Smooth muscle cell (in vitro differentiated cells): ENCODE measurements around the gene OMD. TPM values are rescaled to one million over a fixed set of nuclear protein-coding genes. Genes with fewer than 3 reads are reported as not detected.

Source experiments
- DNase-seq: peaks from one replicate; lab custom pipeline; 2025; ENCODE audit not compliant: unreplicated experiment; lab: John Stamatoyannopoulos, UW
- H2AFZ ChIP-seq: fragments of 200-600 bp; sonication (generic); 2 replicates; pipeline ENCODE4 v1.6.0; 2016; ENCODE audit warnings: antibody characterized with exemption, low read depth, mild to moderate bottlenecking
- H3F3A ChIP-seq: fragments of 200-600 bp; sonication (generic); 2 replicates; pipeline ENCODE4 v1.6.0; 2017; ENCODE audit warnings: antibody characterized with exemption, low read depth
- H3K27ac ChIP-seq: fragments of 200-600 bp; sonication (generic); 2 replicates; pipeline ENCODE4 v1.5.1; 2016; ENCODE audit warnings: low read depth, mild to moderate bottlenecking
- H3K27me3 ChIP-seq: fragments of 200-600 bp; sonication (generic); 2 replicates; pipeline ENCODE4 v1.6.1; 2016; ENCODE audit warnings: low read depth, mild to moderate bottlenecking
- H3K36me3 ChIP-seq: fragments of 200-600 bp; sonication (generic); 2 replicates; pipeline ENCODE4 v1.5.1; 2016; ENCODE audit warnings: low read depth
- H3K4me1 ChIP-seq: fragments of 200-600 bp; sonication (generic); 2 replicates; pipeline ENCODE4 v1.5.1; 2016; ENCODE audit warnings: low read depth
- H3K4me2 ChIP-seq: fragments of 200-600 bp; sonication (generic); 2 replicates; pipeline ENCODE4 v1.6.0; 2016; ENCODE audit warnings: mild to moderate bottlenecking
- H3K4me3 ChIP-seq: fragments of 200-600 bp; sonication (generic); 2 replicates; pipeline ENCODE4 v1.5.1; 2016; ENCODE audit warnings: mild to moderate bottlenecking
- H3K79me2 ChIP-seq: fragments of 200-600 bp; sonication (generic); 2 replicates; pipeline ENCODE4 v1.6.0; 2016; ENCODE audit warnings: low read depth, mild to moderate bottlenecking
- H3K9ac ChIP-seq: fragments of 200-600 bp; sonication (generic); 2 replicates; pipeline ENCODE4 v1.6.0; 2016; ENCODE audit warnings: low read depth
- H3K9me3 ChIP-seq: fragments of 200-600 bp; sonication (generic); replicated peaks from 2 replicates; pipeline ENCODE4 v1.5.1; 2016; ENCODE audit warnings: low read depth
- H4K20me1 ChIP-seq: fragments of 200-600 bp; sonication (generic); 2 replicates; pipeline ENCODE4 v1.6.0; 2016; ENCODE audit warnings: low read depth
- WGBS: methylation state at CpG from one replicate; pipeline ENCODE4 v1.1.7; 2016; ENCODE audit warnings: low lambda C conversion rate; 5-methylcytosine and 5-hydroxymethylcytosine counted together
- polyA plus RNA-seq: library from polyadenylated mRNA; unstranded; fragments of >200 nt; fragmentation: Nextera tagmentation; extraction: Ambion mirVana; gene quantifications from 2 replicates; pipeline ENCODE4 v1.2.1, GENCODE V29; 2016
- total RNA-seq: library from RNA; depleted of rRNA; stranded (reverse); fragments of >200 nt; gene quantifications from 2 replicates; pipeline ENCODE4 v1.2.3, GENCODE V29; 2014
- TF ChIP-seq, protein P1 (sequence below): fragments of 200-600 bp; sonication (generic); IDR thresholded peaks from 2 replicates; pipeline ENCODE4 v1.5.1; 2017; ENCODE audit warnings: borderline replicate concordance, mild to moderate bottlenecking, antibody characterized with exemption; ENCODE audit not compliant: insufficient read depth, poor library complexity, severe bottlenecking

Gene OMD
- total and polyA plus RNA-seq, 2 experiments from 2014 or later, result not detected

DNA sequence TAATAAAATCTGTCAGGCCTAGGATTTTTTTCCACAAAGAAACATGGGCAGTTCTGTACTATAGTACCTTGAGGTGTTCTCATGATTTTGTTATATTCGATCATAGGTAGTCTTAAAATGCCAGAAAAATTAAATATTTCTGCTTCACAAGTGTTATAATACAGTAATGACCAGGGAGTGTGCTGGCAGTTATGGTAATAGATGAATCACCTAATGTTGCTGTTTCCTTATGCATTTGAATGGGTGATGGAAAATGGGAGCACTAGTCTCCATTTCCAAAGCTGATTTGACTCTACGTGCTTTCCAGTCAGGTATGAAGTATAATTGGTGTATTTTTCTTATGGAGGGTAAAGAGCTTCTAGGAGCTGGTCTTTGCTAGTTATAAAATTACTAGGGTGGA is 43.7 kb downstream of the OMD start:
- H3K4me1 ChIP-seq, result peaks cover 12% of the 10 kb centered on the region
- no peaks in the 10 kb centered on the region for H3F3A ChIP-seq
- no peak for DNase-seq
- no peak overlapping the region for H3K9ac ChIP-seq
- H3K4me3 ChIP-seq, result no peak overlapping the region
- H3K79me2 ChIP-seq, result no peaks in the 10 kb centered on the region
- no peaks in the 10 kb centered on the region for H3K9me3 ChIP-seq
- H3K4me2 ChIP-seq, result no peak overlapping the region
- no peak overlapping the region for H2AFZ ChIP-seq
- no peaks in the 10 kb centered on the region for H4K20me1 ChIP-seq
- WGBS, result 97% methylated on average over 2 of the region's 2 CpGs
- TF ChIP-seq, protein P1, sequence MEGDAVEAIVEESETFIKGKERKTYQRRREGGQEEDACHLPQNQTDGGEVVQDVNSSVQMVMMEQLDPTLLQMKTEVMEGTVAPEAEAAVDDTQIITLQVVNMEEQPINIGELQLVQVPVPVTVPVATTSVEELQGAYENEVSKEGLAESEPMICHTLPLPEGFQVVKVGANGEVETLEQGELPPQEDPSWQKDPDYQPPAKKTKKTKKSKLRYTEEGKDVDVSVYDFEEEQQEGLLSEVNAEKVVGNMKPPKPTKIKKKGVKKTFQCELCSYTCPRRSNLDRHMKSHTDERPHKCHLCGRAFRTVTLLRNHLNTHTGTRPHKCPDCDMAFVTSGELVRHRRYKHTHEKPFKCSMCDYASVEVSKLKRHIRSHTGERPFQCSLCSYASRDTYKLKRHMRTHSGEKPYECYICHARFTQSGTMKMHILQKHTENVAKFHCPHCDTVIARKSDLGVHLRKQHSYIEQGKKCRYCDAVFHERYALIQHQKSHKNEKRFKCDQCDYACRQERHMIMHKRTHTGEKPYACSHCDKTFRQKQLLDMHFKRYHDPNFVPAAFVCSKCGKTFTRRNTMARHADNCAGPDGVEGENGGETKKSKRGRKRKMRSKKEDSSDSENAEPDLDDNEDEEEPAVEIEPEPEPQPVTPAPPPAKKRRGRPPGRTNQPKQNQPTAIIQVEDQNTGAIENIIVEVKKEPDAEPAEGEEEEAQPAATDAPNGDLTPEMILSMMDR, result no peak
- no peaks in the 10 kb centered on the region for H3K27me3 ChIP-seq
- no peak overlapping the region for H3K27ac ChIP-seq
- peaks cover 4% of the 10 kb centered on the region for H3K36me3 ChIP-seq

GRCh38 chr9:92378865-92379560 is 45.3 kb downstream of the OMD start:
- H2AFZ ChIP-seq, result no peak overlapping the region

DNA sequence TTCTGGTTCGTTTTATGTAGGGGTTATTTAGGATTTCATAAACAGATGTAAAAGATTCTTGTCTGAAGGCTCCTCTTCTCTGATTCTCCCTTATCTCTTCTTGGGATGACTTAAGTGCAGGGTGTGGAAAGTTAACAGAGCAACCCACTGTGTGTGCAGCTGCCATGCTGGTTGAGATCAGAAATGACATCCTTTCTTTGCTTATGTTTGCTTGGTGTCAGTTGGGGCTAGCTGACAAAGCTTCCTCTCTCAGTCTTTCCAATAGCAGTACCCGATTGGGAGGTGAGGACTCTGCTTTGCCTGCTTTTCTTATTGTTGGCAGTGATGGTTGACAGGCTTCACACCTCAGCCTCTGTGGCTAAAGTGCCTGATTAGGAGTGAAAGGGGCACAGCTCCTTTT is 46.4 kb downstream of the OMD start:
- Histone ChIP-seq H2AFZ (peak overlapping the region; percentile 35), H3K9me3 (no peaks in the 10 kb centered on the region), H3K4me2 (no peak overlapping the region), H3K27ac (peak overlapping the region; percentile 34), H3K27me3 (no peaks in the 10 kb centered on the region), H3K36me3 (peaks cover 4% of the 10 kb centered on the region), H3F3A (no peaks in the 10 kb centered on the region), H3K4me1 (peaks cover 12% of the 10 kb centered on the region), H3K4me3 (no peak overlapping the region), H4K20me1 (no peaks in the 10 kb centered on the region), H3K79me2 (no peaks in the 10 kb centered on the region), H3K9ac (no peak overlapping the region)
- 22% methylated on average over 2 of the region's 2 CpGs for WGBS
- TF ChIP-seq, protein P1, result no peak
- no peak for DNase-seq

More at GRCh38 chr9:92378865-92379560, 45.3 kb downstream of the OMD start:
- H3K4me3 ChIP-seq, result no peak overlapping the region
- H4K20me1 ChIP-seq, result no peaks in the 10 kb centered on the region
- no peaks in the 10 kb centered on the region for H3F3A ChIP-seq
- peak overlapping the region; percentile 4 for H3K4me2 ChIP-seq
- H3K79me2 ChIP-seq, result no peaks in the 10 kb centered on the region
- H3K27me3 ChIP-seq, result no peaks in the 10 kb centered on the region
- no peaks in the 10 kb centered on the region for H3K9me3 ChIP-seq
- 26% methylated on average over 7 of the region's 7 CpGs for WGBS
- no peak overlapping the region for H3K9ac ChIP-seq
- no peak for DNase-seq
- TF ChIP-seq, protein P1, result no peak
- H3K27ac ChIP-seq, result peak overlapping the region; percentile 20
- peaks cover 12% of the 10 kb centered on the region for H3K4me1 ChIP-seq
- peaks cover 4% of the 10 kb centered on the region for H3K36me3 ChIP-seq

- Histone ChIP-seq H3K27ac (no peak overlapping the region), H3K79me2 (peaks cover 3% of the 10 kb centered on the region), H4K20me1 (no peaks in the 10 kb centered on the region), H3K27me3 (no peaks in the 10 kb centered on the region), H2AFZ (no peak overlapping the region), H3K36me3 (peaks cover 11% of the 10 kb centered on the region), H3K4me3 (no peak overlapping the region), H3K4me2 (no peak overlapping the region), H3K9ac (no peak overlapping the region), H3F3A (no peaks in the 10 kb centered on the region), H3K4me1 (peaks cover 6% of the 10 kb centered on the region), H3K9me3 (no peaks in the 10 kb centered on the region)
- 100% methylated on average over 2 of the region's 2 CpGs for WGBS
- TF ChIP-seq, protein P1, result no peak
- DNase-seq, result no peak
These were observed 51.1 kb downstream of the OMD start for GRCh38 chr9:92373167-92373566.
